GM21717 (cell line): ENCODE measurements around the gene CCDC174.

Experiments used
- ATAC-seq: cut with Tn5 transposase; IDR thresholded peaks from one replicate; pipeline ENCODE4 v1.9.1; 2021; ENCODE audit warnings: mild to moderate bottlenecking, moderate library complexity; ENCODE audit not compliant: unreplicated experiment

CCDC174 gene

DNA sequence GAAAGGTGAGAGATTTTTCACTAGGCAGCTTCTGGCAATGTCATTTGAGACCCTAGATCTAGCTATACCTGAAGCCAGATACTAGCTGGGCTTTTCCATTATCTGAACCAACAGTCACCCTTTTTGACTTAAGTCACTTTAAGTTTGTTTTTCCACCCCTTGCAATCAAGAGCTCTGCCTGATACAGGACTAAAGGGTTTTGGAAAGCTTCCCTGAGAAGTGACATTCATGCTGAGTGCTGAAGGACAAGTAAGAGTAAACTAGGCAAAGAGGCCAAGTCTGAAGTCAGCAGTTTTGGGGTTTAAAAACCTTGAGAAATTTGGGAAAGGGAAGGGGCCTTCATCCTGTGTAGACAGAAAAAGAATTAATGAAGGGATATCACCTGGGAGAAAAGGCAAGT is 27.1 kb upstream of the CCDC174 start:
- no peak for ATAC-seq

DNA sequence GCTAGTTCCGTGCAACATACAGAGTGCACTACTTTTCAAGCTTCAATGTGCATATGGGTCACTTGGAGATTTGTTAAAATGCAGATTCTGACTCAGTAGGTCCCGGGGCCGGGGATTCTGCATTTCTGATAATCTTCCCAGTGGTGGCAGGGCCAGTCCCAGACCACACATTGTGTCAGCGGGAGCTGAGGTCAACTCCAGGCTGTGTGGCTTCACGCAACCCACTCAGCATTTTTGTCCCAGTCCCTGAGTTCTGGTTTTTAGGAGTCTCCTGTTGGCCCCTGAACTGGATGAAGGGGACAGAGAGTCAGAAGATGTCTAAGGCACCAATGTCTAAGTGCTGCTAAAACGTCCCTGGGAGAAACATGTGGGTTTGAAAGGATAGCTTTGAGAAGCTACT is 26.1 kb upstream of the CCDC174 start:
- ATAC-seq = no peak

GRCh38 chr3:14627815-14628214 is 23.7 kb upstream of the CCDC174 start:
- ATAC-seq = no peak

DNA sequence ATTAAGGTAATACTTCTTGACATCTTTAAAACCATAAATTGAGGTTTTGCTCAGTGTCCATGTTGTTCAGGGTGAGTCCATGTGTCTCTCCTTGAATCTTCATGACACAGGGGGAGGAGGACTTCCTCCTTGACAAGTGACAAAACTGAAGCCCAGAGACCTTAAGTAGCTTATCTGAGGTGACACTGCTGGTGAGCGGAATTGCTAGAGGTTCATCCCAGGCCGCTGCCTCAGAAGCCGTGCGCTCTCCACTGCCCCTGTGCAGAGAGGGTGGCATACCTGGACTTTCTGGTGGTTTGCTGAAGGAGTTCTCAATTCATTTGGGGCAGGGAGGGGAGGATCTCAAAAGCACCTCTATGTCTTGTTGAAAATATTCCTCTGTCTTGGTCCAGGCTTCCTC is 23.2 kb upstream of the CCDC174 start:
- ATAC-seq = no peak

DNA sequence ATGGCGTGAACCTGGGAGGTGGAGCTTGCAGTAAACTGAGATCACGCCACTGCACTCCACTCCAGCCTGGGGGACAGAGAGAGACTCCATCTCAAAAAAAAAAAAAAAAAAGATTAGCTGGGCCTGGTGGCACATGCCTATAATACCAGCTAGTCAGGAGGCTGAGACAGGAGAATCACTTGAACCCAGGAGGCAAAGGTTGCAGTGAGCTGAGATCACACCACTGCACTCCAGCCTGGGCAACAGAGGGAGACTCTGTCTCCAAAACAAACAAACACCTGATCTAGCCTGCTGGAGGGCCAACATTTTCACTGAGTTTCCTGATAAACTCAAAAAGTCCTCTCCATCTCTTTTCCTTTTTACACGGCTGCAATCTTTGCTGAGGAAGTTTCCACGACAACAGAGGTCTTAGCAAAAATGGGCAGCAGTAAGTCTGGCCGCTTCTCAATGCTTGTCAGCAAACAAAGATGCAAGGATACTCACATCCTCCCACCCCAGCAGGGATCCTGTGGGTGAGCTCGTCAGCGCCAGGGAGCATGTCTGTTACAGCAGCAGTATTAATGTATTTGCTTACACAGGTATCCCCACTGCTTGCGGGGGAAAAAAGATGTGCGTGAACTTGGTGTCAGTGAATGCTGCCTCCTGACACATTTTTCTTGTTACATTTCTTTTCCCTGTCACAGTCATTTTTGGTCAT is 21.0 kb upstream of the CCDC174 start:
- ATAC-seq = no peak

GRCh38 chr3:14631101-14631497 is 20.5 kb upstream of the CCDC174 start:
- ATAC-seq = no peak

- ATAC-seq = no peak
Observed at GRCh38 chr3:14631687-14632441, 19.7 kb upstream of the CCDC174 start.

DNA sequence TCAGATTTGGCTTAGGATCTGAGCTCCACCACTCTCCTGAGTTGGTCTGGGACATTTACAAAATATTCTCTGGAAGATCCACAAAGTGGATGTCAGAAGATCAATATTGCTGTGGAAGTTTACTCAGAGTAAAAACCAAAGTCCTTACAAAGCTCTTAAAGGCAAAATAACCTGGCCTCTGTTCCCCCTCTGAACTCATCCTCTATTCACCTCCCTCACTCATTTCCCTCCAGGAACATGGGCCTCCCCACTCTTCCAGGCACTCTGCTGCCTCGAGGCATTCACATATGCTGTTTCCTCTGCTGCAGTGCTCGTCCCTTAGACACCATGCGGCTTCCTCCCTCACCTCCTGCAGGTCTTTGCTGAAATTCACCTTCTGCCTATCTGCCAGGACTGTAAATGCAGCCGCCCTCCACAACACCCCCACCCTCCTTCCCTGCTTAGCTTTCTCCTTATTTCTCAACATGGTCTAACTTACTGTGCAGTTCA is 19.1 kb upstream of the CCDC174 start:
- no peak for ATAC-seq

- no peak for ATAC-seq
Observed at GRCh38 chr3:14633417-14633816, 18.1 kb upstream of the CCDC174 start.

DNA sequence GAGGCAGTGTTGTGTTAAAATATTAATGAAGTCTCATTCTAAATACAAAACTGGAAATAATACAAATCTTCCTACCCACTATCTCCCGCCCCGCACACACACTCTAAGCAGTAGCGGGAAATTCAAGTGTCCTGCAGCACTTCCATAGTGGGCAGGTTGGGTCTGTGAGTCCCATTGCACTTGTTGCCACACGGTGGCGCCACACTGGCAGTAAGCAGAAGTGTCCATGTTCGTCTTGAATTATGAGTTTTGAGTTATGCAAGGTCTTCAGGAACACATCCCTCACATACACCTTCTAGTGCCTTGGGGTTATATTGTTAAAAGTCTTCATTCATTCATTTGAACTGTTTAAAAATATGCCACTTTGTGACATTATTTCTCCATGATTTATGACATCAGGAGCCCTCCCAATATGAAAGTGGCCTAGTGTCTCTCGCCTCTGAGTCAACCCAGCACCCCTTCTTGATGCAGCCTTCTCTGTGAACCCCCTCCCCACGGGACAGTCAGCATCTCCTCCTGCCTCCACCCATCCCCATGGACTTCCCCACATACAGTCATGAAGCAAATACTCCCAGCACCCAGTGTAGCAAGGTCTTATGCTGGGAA is 17.6 kb upstream of the CCDC174 start:
- ATAC-seq = no peak

- ATAC-seq = no peak
Observed at GRCh38 chr3:14634763-14635400, 16.7 kb upstream of the CCDC174 start.

DNA sequence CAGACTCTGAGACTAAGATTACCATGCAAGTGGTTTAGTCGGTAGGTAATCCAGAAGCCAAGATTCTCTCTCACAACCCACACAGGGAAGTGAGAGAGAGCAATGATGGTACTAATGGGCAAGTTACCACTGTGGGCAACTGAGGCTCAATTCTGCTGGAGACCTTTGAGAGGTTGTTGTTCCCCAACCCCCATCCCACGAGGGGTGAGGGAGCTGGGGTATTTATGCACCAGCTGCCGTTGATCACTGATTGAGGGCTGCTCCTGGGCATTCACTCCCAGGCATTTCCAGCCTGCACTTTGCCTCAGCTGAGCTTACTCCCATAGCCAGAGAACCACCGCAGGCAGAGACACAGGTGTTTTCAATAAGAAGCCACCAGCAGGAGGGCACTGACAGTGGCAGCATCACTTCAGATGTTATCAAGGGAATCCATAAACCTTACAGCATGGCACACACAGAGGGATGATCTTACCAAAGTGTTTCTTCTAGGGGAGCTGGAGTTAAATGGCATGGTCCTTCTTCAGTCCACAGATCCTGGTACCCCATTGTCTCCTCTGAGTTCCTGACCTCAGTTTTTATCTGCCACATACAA is 15.0 kb upstream of the CCDC174 start:
- no peak for ATAC-seq

- no peak for ATAC-seq
Observed at GRCh38 chr3:14640157-14640562, 11.4 kb upstream of the CCDC174 start.

GRCh38 chr3:14640734-14641133 is 10.8 kb upstream of the CCDC174 start:
- no peak for ATAC-seq

DNA sequence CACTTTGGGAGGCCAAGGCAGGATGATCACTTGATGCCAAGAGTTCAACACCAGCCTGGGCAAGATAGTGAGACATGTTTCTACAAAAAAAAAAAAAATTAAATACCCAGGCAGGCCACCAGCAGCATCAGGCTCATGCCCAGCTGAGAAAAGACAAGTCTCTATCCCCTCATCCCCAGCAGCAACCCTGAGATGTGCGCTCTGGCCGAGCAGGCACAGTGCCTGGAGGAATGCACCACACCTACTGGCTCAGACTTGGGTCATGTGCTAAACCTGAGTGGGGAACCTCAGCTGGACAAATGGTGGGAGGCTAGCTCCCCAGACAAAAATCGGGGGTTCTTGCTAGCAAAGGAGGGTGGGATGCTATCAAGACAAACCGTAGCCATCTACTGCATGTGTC is 10.2 kb upstream of the CCDC174 start:
- no peak for ATAC-seq

DNA sequence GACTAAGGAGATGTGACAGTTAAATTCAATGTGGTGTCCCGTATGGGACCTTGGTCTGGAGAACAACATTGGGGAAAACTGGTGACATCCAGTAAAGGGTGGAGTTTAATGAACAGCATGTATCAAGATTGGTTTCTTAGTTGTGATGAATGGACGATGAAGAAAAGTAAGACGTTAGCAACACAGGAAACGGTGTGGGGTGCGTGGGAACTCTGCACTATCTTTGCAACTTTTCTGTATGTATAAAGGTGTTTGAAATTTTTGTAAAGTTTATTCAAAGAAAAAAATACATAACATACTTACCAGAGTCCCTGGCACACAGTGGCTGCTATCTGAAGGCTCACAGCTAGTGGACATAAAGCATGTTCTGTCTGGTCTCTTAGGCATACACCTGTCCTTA is 6.1 kb upstream of the CCDC174 start:
- ATAC-seq = no peak

- no peak for ATAC-seq
Observed at GRCh38 chr3:14646131-14646573, 5.4 kb upstream of the CCDC174 start.

- ATAC-seq = no peak
Observed at GRCh38 chr3:14646589-14647413, 4.8 kb upstream of the CCDC174 start.

- ATAC-seq = no peak
Observed at GRCh38 chr3:14647976-14648955, 3.3 kb upstream of the CCDC174 start.
